HG03342 (cell line): ENCODE measurements around the gene CHN2.
"Not testable (repeated sequence)": the region's sequence is repeated elsewhere in the genome, so short reads cannot be mapped to it uniquely, and the experiment has no call there.

Experiments
- ATAC-seq: cut with Tn5 transposase; IDR thresholded peaks from one replicate; pipeline ENCODE4 v1.9.1; 2021; ENCODE audit warnings: mild to moderate bottlenecking, moderate library complexity; ENCODE audit not compliant: unreplicated experiment

The CHN2 gene

DNA sequence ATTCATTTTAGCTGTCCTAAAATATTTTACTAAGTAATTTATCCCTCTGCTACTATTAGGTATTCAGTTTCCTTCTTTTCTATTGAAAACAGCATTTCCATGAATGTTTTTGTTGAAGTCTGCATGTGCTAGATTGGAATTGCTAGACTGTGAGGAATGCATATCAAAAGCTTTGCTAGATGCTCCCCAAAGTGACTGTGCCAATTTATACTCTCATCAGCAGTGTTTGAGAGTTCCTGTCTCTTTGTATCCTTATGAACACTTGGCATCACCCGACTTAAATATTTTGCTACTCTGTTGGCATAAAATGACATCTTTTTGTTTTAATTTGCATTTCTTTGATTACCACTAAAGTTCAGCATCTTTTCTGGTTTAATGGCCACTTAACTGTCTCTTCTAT, 324.0 kb downstream of the CHN2 start:
- no peak for ATAC-seq

GRCh38 chr7:29523728-29524127, 329.2 kb downstream of the CHN2 start:
- ATAC-seq: no peak

DNA sequence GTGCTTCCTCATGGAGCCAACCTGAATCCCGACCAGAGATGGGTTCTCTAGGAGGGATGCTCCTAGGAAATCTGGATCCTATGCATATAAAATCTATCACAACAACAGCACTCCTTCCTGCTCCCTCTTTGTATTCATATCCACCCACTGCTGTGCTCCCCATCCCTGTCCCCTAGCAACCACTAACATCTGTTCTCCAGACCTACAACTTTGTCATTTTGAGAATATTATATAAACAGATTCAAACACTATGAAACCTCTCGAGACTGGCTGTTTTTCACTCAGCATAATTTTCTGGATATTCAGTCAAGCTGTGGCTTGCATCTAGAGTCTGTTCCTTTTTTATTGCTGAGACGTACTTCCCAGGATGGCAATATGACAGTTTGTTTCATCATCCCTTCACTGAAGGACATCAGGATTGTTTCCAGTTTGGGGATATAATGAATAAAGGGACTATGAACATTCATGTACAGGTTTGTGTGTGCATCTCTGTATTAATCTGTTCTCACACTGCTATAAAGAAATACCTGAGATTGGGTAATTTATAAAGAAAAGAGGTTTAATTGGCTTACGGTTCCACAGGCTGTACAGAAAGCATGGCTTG, 333.0 kb downstream of the CHN2 start:
- no peak for ATAC-seq

GRCh38 chr7:29528526-29528925, 334.0 kb downstream of the CHN2 start:
- ATAC-seq: not testable (repeated sequence)
